ENCODE measurements around the gene MED13L. TPM values are rescaled to one million over a fixed set of nuclear protein-coding genes. Genes with fewer than 3 reads are reported as not detected.

The MED13L gene
- total RNA-seq, 1 experiment from 2014 or later = 89.0 TPM

GRCh38 chr12:116227811-116228210 is 49.7 kb downstream of the MED13L start:
- no TSS peak for BruUV-seq (replicated peaks)
- CTCF ChIA-PET = no interaction called here
- intact Hi-C loops (cut with micrococcal nuclease; ENCODE audit: unreplicated experiment) = no loop called here
- no peak for DNase-seq
- no peaks in the 10 kb centered on the region for H3K36me3 Mint-ChIP-seq (ENCODE audit: insufficient read depth, unreplicated experiment)
- H3K4me3 Mint-ChIP-seq (ENCODE audit: low read depth, unreplicated experiment) = no peak overlapping the region
- H3K27me3 Mint-ChIP-seq (ENCODE audit: unreplicated experiment) = no peaks in the 10 kb centered on the region
- no peak for TF ChIP-seq CTCF (IDR thresholded peaks at IDR 0.05; ENCODE audit: unreplicated experiment)
- no peak overlapping the region for H3K27ac Mint-ChIP-seq (ENCODE audit: unreplicated experiment)
- H3K9me3 Mint-ChIP-seq (ENCODE audit: low read depth, unreplicated experiment) = no peaks in the 10 kb centered on the region
- H3K4me1 Mint-ChIP-seq (ENCODE audit: low read depth, unreplicated experiment) = no peaks in the 10 kb centered on the region

GRCh38 chr12:116226026-116226425 is 51.5 kb downstream of the MED13L start:
- H3K36me3 Mint-ChIP-seq (ENCODE audit: insufficient read depth, unreplicated experiment) = no peaks in the 10 kb centered on the region
- no peak overlapping the region for H3K27ac Mint-ChIP-seq (ENCODE audit: unreplicated experiment)
- intact Hi-C loops (cut with micrococcal nuclease; ENCODE audit: unreplicated experiment) = no loop called here
- H3K4me3 Mint-ChIP-seq (ENCODE audit: low read depth, unreplicated experiment) = no peak overlapping the region
- CTCF ChIA-PET = interaction anchor here (0.6 to 0.9 kb wide), 2 partner anchors 18 to 32 kb away, joined by 3 to 6 read pairs; no protein-coding TSS in a partner anchor
- no peaks in the 10 kb centered on the region for H3K4me1 Mint-ChIP-seq (ENCODE audit: low read depth, unreplicated experiment)
- no peak for DNase-seq
- H3K27me3 Mint-ChIP-seq (ENCODE audit: unreplicated experiment) = no peaks in the 10 kb centered on the region
- no peaks in the 10 kb centered on the region for H3K9me3 Mint-ChIP-seq (ENCODE audit: low read depth, unreplicated experiment)
- no peak for TF ChIP-seq CTCF (IDR thresholded peaks at IDR 0.05; ENCODE audit: unreplicated experiment)
- BruUV-seq (replicated peaks) = no TSS peak

GRCh38 chr12:116222358-116222757 is 55.1 kb downstream of the MED13L start:
- BruUV-seq (replicated peaks) = no TSS peak
- Mint-ChIP-seq H3K9me3 (ENCODE audit: low read depth, unreplicated experiment) (no peaks in the 10 kb centered on the region), H3K36me3 (ENCODE audit: insufficient read depth, unreplicated experiment) (no peaks in the 10 kb centered on the region), H3K27ac (ENCODE audit: unreplicated experiment) (peak overlapping the region; percentile 25), H3K27me3 (ENCODE audit: unreplicated experiment) (no peaks in the 10 kb centered on the region), H3K4me1 (ENCODE audit: low read depth, unreplicated experiment) (no peaks in the 10 kb centered on the region), H3K4me3 (ENCODE audit: low read depth, unreplicated experiment) (no peak overlapping the region)
- TF ChIP-seq CTCF (IDR thresholded peaks at IDR 0.05; ENCODE audit: unreplicated experiment) = no peak
- peak; percentile 57 for DNase-seq
- CTCF ChIA-PET = interaction anchor here (0.9 kb wide), 1 partner anchor 14 kb away, joined by 3 read pairs; no protein-coding TSS in a partner anchor
- intact Hi-C loops (cut with micrococcal nuclease; ENCODE audit: unreplicated experiment) = no loop called here

GRCh38 chr12:116220756-116221155 is 56.7 kb downstream of the MED13L start:
- H3K27me3 Mint-ChIP-seq (ENCODE audit: unreplicated experiment) = no peaks in the 10 kb centered on the region
- no peaks in the 10 kb centered on the region for H3K4me1 Mint-ChIP-seq (ENCODE audit: low read depth, unreplicated experiment)
- DNase-seq = no peak
- no peak for TF ChIP-seq CTCF (IDR thresholded peaks at IDR 0.05; ENCODE audit: unreplicated experiment)
- intact Hi-C loops (cut with micrococcal nuclease; ENCODE audit: unreplicated experiment) = no loop called here
- H3K4me3 Mint-ChIP-seq (ENCODE audit: low read depth, unreplicated experiment) = no peak overlapping the region
- BruUV-seq (replicated peaks) = no TSS peak
- no peak overlapping the region for H3K27ac Mint-ChIP-seq (ENCODE audit: unreplicated experiment)
- no peaks in the 10 kb centered on the region for H3K36me3 Mint-ChIP-seq (ENCODE audit: insufficient read depth, unreplicated experiment)
- no peaks in the 10 kb centered on the region for H3K9me3 Mint-ChIP-seq (ENCODE audit: low read depth, unreplicated experiment)
- CTCF ChIA-PET = interaction anchor here (0.6 to 0.7 kb wide), 3 partner anchors 499 to 1532 kb away, joined by 3 to 4 read pairs (median 3); no protein-coding TSS in a partner anchor
